ENCODE data around the gene MAL. TPM values are rescaled to one million over a fixed set of nuclear protein-coding genes. Genes with fewer than 3 reads are reported as not detected.

Gene MAL
- total and polyA plus RNA-seq, 2 of the 4 experiments (the other 2 are of a cell fraction): not detected

GRCh38 chr2:95004287-95004686 lies 21.2 kb upstream of the MAL start:
- Histone ChIP-seq H2AK5ac (ENCODE audit: low read depth, low read length) (no peak overlapping the region), H4K5ac (ENCODE audit: low read depth, low read length) (no peak overlapping the region), H2BK5ac (ENCODE audit: low read depth, low read length, poor library complexity, severe bottlenecking) (no peak overlapping the region), H3K36me3 (ENCODE audit: control insufficient read depth, insufficient read depth, low read length) (no peaks in the 10 kb centered on the region), H3K27me3 (ENCODE audit: control insufficient read depth, insufficient read depth, low read length) (peaks cover 20% of the 10 kb centered on the region; the same call in 1 of the 2 replicates), H2BK15ac (ENCODE audit: low read depth, low read length) (no peak overlapping the region), H3K18ac (ENCODE audit: low read depth, low read length) (no peak overlapping the region), H3K27ac (ENCODE audit: insufficient read depth, low read length) (no peak overlapping the region), H4K8ac (ENCODE audit: low read depth in 2 of 2, low read length in 2 of 2) (no peak overlapping the region), H3K4me3 (ENCODE audit: insufficient read depth, low read depth, low read length) (no peak overlapping the region), H3K14ac (replicated peaks; ENCODE audit: low read depth, low read length) (no peak overlapping the region), H3K4me2 (ENCODE audit: low read depth, low read length) (no peak overlapping the region), H3K23ac (ENCODE audit: low read depth, low read length) (no peak overlapping the region), H2BK120ac (ENCODE audit: low read depth, low read length) (no peak overlapping the region), H3K79me1 (ENCODE audit: low read depth in 1 of 2, low read length in 2 of 2) (no peaks in the 10 kb centered on the region), H3K4ac (ENCODE audit: low read depth, low read length) (no peak overlapping the region), H2BK20ac (ENCODE audit: low read depth, low read length) (no peak overlapping the region), H2AFZ (replicated peaks; ENCODE audit: low read length, poor library complexity) (no peak overlapping the region), H3K4me1 (ENCODE audit: control insufficient read depth, insufficient read depth, low read length) (no peaks in the 10 kb centered on the region), H3K9ac (ENCODE audit: low read depth, low read length) (no peak overlapping the region), H4K91ac (ENCODE audit: insufficient read depth, low read depth, low read length) (no peak overlapping the region), H3K9me1 (ENCODE audit: insufficient read depth, low read length) (no peaks in the 10 kb centered on the region), H2AK9ac (replicated peaks; ENCODE audit: low read depth, low read length, poor library complexity) (no peak overlapping the region), H4K20me1 (ENCODE audit: insufficient read depth, low read length) (no peaks in the 10 kb centered on the region; the same call in 1 of the 2 replicates), H3K9me3 (ENCODE audit: control insufficient read depth, insufficient read depth, low read length) (no peaks in the 10 kb centered on the region), H3K56ac (ENCODE audit: extremely low read depth, insufficient read depth, low read length) (no peak overlapping the region)
- DNase-seq (no peak), ATAC-seq (ENCODE audit: low read depth) (no peak)
- 45% methylated on average over 5 of the region's 5 CpGs; no CpG with 5 or more reads in 1 of the 2 experiments for WGBS, 2 experiments (ENCODE audit: extremely low coverage in 2 of 2, insufficient read length in 1 of 2)
- no peak for TF ChIP-seq FOS (IDR thresholded peaks at IDR 0.05; ENCODE audit: low read depth, low read length)
- TF ChIP-seq MAFK (IDR thresholded peaks at IDR 0.05; ENCODE audit: low read depth, low read length): no peak
- TF ChIP-seq ELK1 (IDR thresholded peaks at IDR 0.05; ENCODE audit: borderline replicate concordance, low read depth, low read length): no peak
- TF ChIP-seq NFE2L2 (IDR thresholded peaks at IDR 0.05; ENCODE audit: low read depth, low read length): no peak
- TF ChIP-seq CTCF (conservative IDR thresholded peaks at IDR 0.05; ENCODE audit: low read depth, low read length): no peak
- TF ChIP-seq USF2 (IDR thresholded peaks at IDR 0.05; ENCODE audit: low read depth, low read length): no peak
- TF ChIP-seq BHLHE40 (IDR thresholded peaks at IDR 0.05; ENCODE audit: low read depth, low read length): no peak
- TF ChIP-seq MAZ (IDR thresholded peaks at IDR 0.05; ENCODE audit: borderline replicate concordance, low read depth, low read length): no peak
- TF ChIP-seq CEBPB (IDR thresholded peaks at IDR 0.05; ENCODE audit: low read depth, low read length): no peak
- no peak for TF ChIP-seq RAD21 (IDR thresholded peaks at IDR 0.05; ENCODE audit: low read length)
- TF ChIP-seq RCOR1 (IDR thresholded peaks at IDR 0.05; ENCODE audit: insufficient replicate concordance, low read length): no peak
- no peak for TF ChIP-seq CHD1 (IDR thresholded peaks at IDR 0.05; ENCODE audit: low read depth, low read length)
- TF ChIP-seq SMC3 (IDR thresholded peaks at IDR 0.05; ENCODE audit: low read depth, low read length): no peak
- TF ChIP-seq RFX5 (IDR thresholded peaks at IDR 0.05; ENCODE audit: low read depth, low read length): no peak
- no peak for TF ChIP-seq POLR2A (IDR thresholded peaks at IDR 0.05; ENCODE audit: low read depth, low read length)
- no peak for TF ChIP-seq MXI1 (IDR thresholded peaks at IDR 0.05; ENCODE audit: borderline replicate concordance, low read depth, low read length)
- intact Hi-C loops (cut with micrococcal nuclease): no loop called here
- dilution Hi-C loops (cut with HindIII; ENCODE audit: low sequenced_read_pairs, unreplicated experiment): no loop called here
- POLR2A ChIA-PET (ENCODE audit: unreplicated experiment): no interaction called here
- in situ Hi-C loops (cut with MboI; ENCODE audit: low sequenced_read_pairs): no loop called here
- BruUV-seq (replicated peaks): no TSS peak
- CTCF ChIA-PET: interaction anchor here (0.7 kb wide), 1 partner anchor 18 kb away, joined by 3 read pairs; no protein-coding TSS in a partner anchor

All from IMR-90 (cell line).